NCI-H526 treated with DMSO at 0.1 percent for 48 hours (cell line): Measurements from ENCODE around the gene CACNA1C.

Experiments used
- DNase-seq: peaks from one replicate; lab custom pipeline; 2025; lab: John Stamatoyannopoulos, UW

Gene CACNA1C

GRCh38 chr12:2052826-2053678 is at the start of gene CACNA1C:
Gene CACNA1C, plus strand, starts transcription at chr12:2052987. Its CDS starts 576 bp downstream, at chr12:2053563.
- DNase-seq: peak; percentile 48

- DNase-seq: no peak
Measured at GRCh38 chr12:2003676-2004112, 49.1 kb upstream of the CACNA1C start.

GRCh38 chr12:2004113-2004929 is 48.5 kb upstream of the CACNA1C start, which contains the start of gene DCP1B:
Gene DCP1B, minus strand, starts transcription at chr12:2004457. Its CDS starts 26 bp downstream, at chr12:2004431.
- DNase-seq: peak; percentile 92

- DNase-seq: peak; percentile 4
Measured at GRCh38 chr12:2008677-2009076, 44.1 kb upstream of the CACNA1C start.

GRCh38 chr12:2009623-2010022 is 43.2 kb upstream of the CACNA1C start:
- DNase-seq: no peak

- DNase-seq: peak; percentile 58
Measured at GRCh38 chr12:2011643-2012607, 40.9 kb upstream of the CACNA1C start.

GRCh38 chr12:2013086-2013485 is 39.7 kb upstream of the CACNA1C start:
- DNase-seq: no peak

- DNase-seq: no peak
Measured at GRCh38 chr12:2013527-2014223, 39.1 kb upstream of the CACNA1C start.

- no peak for DNase-seq
Measured at GRCh38 chr12:2014231-2014630, 38.6 kb upstream of the CACNA1C start.

- DNase-seq: no peak
Measured at GRCh38 chr12:2016862-2017545, 35.8 kb upstream of the CACNA1C start.

- DNase-seq: no peak
Measured at GRCh38 chr12:2017546-2018337, 35.0 kb upstream of the CACNA1C start.

GRCh38 chr12:2018391-2018790 is 34.4 kb upstream of the CACNA1C start:
- DNase-seq: no peak

- no peak for DNase-seq
Measured at GRCh38 chr12:2019126-2019525, 33.7 kb upstream of the CACNA1C start.

- no peak for DNase-seq
Measured at GRCh38 chr12:2020511-2020910, 32.3 kb upstream of the CACNA1C start.

GRCh38 chr12:2023365-2023764 is 29.4 kb upstream of the CACNA1C start:
- DNase-seq: no peak

- no peak for DNase-seq
Measured at GRCh38 chr12:2027351-2027750, 25.4 kb upstream of the CACNA1C start.

GRCh38 chr12:2029851-2030250 is 22.9 kb upstream of the CACNA1C start:
- DNase-seq: no peak

GRCh38 chr12:2032506-2032905 is 20.3 kb upstream of the CACNA1C start:
- DNase-seq: no peak

- DNase-seq: peak; percentile 66
Measured at GRCh38 chr12:2034633-2035430, 18.0 kb upstream of the CACNA1C start.
